GM10847 (cell line): ENCODE data around the gene MAPKAPK2.

Experiments used
- POLR2A ChIP-seq: IDR thresholded peaks from 2 replicates; pipeline ENCODE4 v1.6.1; 2011; ENCODE audit not compliant: insufficient read length; ENCODE audit errors: extremely low read depth

Gene MAPKAPK2

GRCh38 chr1:206732992-206733391, 48.3 kb downstream of the MAPKAPK2 start:
- no peak for TF ChIP-seq POLR2A

DNA sequence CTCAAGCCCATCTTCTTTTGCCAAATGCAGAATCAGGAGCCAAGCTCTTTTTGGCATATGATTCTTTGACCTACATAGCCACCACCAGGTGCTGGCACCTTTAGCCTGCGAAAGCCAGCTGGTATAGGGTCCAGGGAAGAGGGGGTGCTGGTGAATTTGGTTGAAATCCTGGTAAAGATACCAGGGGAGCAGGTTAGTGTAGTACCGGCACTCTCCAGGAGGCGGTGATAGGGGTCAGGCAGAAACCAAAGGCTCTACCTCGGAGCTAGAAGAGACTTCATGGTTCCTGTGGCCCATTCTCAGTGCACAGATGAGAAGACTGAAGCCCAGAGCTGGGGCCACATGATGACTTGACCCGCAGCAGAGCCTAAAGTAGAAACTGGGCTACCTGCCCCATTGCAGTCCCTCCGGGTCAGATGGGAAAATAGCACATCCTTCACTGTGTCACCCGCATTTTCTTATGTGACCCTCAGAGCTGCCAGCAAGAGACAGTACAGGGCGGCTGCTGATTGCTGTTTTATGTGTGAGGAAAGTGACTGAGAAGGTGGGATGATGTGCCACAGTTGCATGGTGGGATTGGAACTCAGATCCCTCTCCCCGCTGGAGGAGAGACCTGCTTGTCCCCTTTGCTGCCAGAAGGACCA, 49.9 kb downstream of the MAPKAPK2 start:
- TF ChIP-seq POLR2A: no peak

- TF ChIP-seq POLR2A: no peak
Observed at GRCh38 chr1:206735553-206736031, 50.9 kb downstream of the MAPKAPK2 start.

GRCh38 chr1:206736878-206737728, 52.4 kb downstream of the MAPKAPK2 start:
- TF ChIP-seq POLR2A: no peak

- TF ChIP-seq POLR2A: no peak
Observed at GRCh38 chr1:206737729-206738201, 53.1 kb downstream of the MAPKAPK2 start.

- TF ChIP-seq POLR2A: no peak
Observed at GRCh38 chr1:206738370-206739366, 54.0 kb downstream of the MAPKAPK2 start.

- no peak for TF ChIP-seq POLR2A
Observed at GRCh38 chr1:206739411-206740076, 54.8 kb downstream of the MAPKAPK2 start.

- TF ChIP-seq POLR2A: no peak
Observed at GRCh38 chr1:206741142-206741701, 56.5 kb downstream of the MAPKAPK2 start.

DNA sequence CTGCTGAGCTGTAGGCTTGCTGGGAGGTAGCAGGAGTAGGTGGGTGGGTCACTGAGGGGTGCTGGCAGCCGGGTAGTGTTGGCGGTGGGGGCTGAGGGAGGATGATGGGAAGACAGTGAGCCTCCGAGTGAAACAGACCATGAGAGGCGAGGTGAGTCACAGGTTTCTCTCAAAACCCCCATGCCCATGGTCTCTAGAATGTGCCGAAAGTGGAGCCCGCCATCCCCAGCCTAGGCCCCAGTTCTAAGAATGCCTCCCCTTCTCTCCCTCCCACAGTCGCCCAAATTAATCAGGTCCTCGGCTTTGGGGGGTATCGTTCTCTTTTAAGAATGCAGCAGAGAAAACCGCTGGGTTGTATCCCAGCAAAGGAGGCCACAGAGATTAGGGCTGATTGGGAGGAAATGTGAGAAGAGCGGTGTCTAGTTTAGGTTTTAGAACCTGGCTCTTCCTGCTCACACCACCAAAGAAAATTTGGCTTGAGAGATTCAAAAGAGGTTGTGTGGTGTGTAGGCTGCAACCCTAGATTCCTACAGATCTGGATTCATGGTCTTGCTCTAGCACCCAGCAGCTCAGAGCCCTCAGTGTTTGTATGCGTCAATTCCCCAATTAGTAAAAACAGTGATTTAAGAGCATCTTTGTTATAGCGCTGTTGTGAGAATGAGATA, 58.1 kb downstream of the MAPKAPK2 start:
- no peak for TF ChIP-seq POLR2A

DNA sequence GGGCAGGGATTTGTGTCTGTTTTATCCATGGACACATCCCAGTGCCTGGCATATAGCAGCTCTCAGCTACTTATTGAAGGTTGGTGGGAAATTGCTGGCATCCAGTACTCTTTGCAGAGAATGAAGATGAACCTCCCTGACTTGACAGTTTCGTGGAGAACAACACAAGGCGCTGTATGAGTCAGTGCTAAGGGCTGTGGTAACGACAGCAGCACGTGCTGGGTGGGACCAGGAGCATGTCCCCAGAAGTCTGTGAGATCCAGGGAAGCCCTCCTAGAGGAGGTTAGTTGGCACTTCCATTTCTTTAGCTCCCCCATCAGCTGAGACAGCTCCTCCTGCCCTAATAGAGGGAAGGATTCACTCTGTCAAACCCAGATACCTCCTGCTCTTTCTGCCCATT, 60.0 kb downstream of the MAPKAPK2 start:
- TF ChIP-seq POLR2A: no peak

GRCh38 chr1:206745301-206745700, 60.6 kb downstream of the MAPKAPK2 start:
- TF ChIP-seq POLR2A: no peak

GRCh38 chr1:206748348-206749030, 63.8 kb downstream of the MAPKAPK2 start:
- no peak for TF ChIP-seq POLR2A

DNA sequence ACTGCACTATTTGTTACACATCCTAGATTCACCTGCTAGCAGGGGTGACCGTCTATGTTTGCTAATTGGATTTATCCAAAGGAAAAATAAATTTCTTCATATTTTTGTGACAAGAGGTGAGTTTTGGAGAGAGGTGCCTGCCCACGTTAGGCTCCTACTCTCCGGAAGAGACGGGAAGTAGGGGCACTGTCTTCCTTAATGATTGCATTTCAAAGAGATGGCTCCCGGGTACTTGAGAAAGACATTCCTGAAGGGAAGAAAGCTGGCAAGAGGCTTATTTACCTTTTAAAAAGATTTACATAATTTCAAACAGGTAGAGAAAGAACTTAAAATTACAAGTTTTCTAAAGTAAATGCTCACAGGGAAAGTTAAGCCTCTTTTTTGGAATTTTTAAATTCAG, 67.2 kb downstream of the MAPKAPK2 start:
- TF ChIP-seq POLR2A: no peak
